ENCODE measurements around the gene LRP5.

- TF ChIP-seq CTCF (IDR thresholded peaks at IDR 0.05; ENCODE audit: low read depth, low read length, poor library complexity, severe bottlenecking) (no peak), EZH2phosphoT487 (IDR thresholded peaks at IDR 0.05; ENCODE audit: borderline replicate concordance, low read length) (no peak)
Measured at GRCh38 chr11:68471360-68472340, 159.3 kb downstream of the LRP5 start.
